ENCODE results near the gene RBM19. TPM values are rescaled to one million over a fixed set of nuclear protein-coding genes. Genes with fewer than 3 reads are reported as not detected.

RBM19 gene
- total RNA-seq, 2 experiments from 2014 or later: 66.9 to 67.7 TPM

- Mint-ChIP-seq H3K27me3 (no peaks in the 10 kb centered on the region), H3K4me3 (no peak overlapping the region), H3K27ac (no peak overlapping the region), H3K4me1 (ENCODE audit: low read depth) (no peaks in the 10 kb centered on the region), H3K9me3 (no peaks in the 10 kb centered on the region), H3K36me3 (ENCODE audit: low read depth) (peaks cover 37% of the 10 kb centered on the region)
- ATAC-seq (no peak), DNase-seq (no peak)
- intact Hi-C loops (cut with micrococcal nuclease): no loop called here
- TF ChIP-seq, protein P1, sequence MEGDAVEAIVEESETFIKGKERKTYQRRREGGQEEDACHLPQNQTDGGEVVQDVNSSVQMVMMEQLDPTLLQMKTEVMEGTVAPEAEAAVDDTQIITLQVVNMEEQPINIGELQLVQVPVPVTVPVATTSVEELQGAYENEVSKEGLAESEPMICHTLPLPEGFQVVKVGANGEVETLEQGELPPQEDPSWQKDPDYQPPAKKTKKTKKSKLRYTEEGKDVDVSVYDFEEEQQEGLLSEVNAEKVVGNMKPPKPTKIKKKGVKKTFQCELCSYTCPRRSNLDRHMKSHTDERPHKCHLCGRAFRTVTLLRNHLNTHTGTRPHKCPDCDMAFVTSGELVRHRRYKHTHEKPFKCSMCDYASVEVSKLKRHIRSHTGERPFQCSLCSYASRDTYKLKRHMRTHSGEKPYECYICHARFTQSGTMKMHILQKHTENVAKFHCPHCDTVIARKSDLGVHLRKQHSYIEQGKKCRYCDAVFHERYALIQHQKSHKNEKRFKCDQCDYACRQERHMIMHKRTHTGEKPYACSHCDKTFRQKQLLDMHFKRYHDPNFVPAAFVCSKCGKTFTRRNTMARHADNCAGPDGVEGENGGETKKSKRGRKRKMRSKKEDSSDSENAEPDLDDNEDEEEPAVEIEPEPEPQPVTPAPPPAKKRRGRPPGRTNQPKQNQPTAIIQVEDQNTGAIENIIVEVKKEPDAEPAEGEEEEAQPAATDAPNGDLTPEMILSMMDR (IDR thresholded peaks at IDR 0.05): no peak
- ChIA-PET POLR2A (interaction anchor here (1.0 kb wide), 1 partner anchor 8 kb away, joined by 3 read pairs; no protein-coding TSS in a partner anchor), CTCF (no interaction called here)
Observed at GRCh38 chr12:113948151-113948914, 17.8 kb downstream of the RBM19 start.

GRCh38 chr12:113946175-113946574 is 19.9 kb downstream of the RBM19 start:
- no peaks in the 10 kb centered on the region for H3K4me1 Mint-ChIP-seq (ENCODE audit: low read depth)
- no peak for DNase-seq
- no peak overlapping the region for H3K4me3 Mint-ChIP-seq
- TF ChIP-seq, protein P1 (IDR thresholded peaks at IDR 0.05): no peak
- ATAC-seq: no peak
- CTCF ChIA-PET: no interaction called here
- H3K27me3 Mint-ChIP-seq: no peaks in the 10 kb centered on the region
- H3K36me3 Mint-ChIP-seq (ENCODE audit: low read depth): peaks cover 51% of the 10 kb centered on the region
- POLR2A ChIA-PET: interaction anchor here (0.9 kb wide), 1 partner anchor 16 kb away, joined by 4 read pairs; no protein-coding TSS in a partner anchor
- no peaks in the 10 kb centered on the region for H3K9me3 Mint-ChIP-seq
- intact Hi-C loops (cut with micrococcal nuclease): no loop called here
- no peak overlapping the region for H3K27ac Mint-ChIP-seq

DNA sequence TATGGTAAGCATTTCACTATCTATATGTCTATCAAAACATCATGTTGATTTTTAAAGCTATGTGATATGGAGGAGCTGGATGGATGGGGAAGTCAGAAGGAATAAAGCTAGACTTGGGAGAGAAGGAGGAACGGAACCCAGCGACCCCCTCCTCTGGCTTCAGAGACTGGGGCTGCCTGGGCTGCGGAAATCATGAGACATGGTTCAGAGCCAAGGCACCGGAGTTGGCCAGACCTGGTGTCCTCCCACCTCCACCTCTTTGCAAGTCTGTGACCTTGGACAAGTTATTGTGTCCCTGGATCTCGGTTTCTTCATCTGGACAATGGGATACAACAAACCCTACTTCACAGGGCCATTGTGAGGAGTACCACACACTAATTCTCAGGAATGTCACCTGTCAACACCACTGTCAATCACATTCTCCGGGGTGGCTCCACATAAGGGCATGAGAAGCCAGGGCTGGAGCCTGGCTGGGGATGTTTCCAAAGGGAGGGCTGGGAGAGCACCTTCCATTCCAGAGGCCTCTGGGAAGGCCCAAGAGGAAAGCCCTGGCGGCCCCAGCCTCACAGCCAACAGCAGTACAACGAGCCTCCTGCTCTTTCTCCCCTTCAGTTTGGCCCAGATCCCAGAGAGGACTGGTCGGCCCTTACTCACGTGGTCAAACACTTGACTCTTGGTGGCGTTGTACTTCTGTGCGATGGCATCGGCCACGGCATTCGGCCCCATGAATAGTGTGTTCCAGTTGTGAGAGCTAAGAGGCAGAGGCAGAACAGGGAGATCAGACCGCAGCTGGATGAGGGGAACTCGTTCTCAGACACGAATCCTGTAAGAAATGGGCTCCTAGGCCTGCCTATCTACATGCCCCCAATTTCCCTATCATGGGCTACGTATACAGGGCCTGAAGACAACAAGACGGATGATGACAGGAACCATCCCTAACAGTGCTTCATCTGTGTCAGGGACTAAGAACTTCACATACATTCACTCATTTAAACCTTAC is 20.7 kb downstream of the RBM19 start:
- ChIA-PET CTCF (no interaction called here), POLR2A (no interaction called here)
- no peaks in the 10 kb centered on the region for H3K9me3 Mint-ChIP-seq
- DNase-seq: no peak
- H3K4me3 Mint-ChIP-seq: no peak overlapping the region
- H3K27me3 Mint-ChIP-seq: no peaks in the 10 kb centered on the region
- TF ChIP-seq, protein P1 (IDR thresholded peaks at IDR 0.05): no peak
- ATAC-seq: no peak
- H3K36me3 Mint-ChIP-seq (ENCODE audit: low read depth): peaks cover 52% of the 10 kb centered on the region
- H3K27ac Mint-ChIP-seq: no peak overlapping the region
- intact Hi-C loops (cut with micrococcal nuclease): no loop called here
- no peaks in the 10 kb centered on the region for H3K4me1 Mint-ChIP-seq (ENCODE audit: low read depth)

GRCh38 chr12:113942209-113942608 is 23.9 kb downstream of the RBM19 start:
- no peaks in the 10 kb centered on the region for H3K4me1 Mint-ChIP-seq (ENCODE audit: low read depth)
- ChIA-PET POLR2A (interaction anchor here (0.6 kb wide), 1 partner anchor 8 kb away, joined by 3 read pairs; no protein-coding TSS in a partner anchor), CTCF (interaction anchor here (1.5 kb wide), 1 partner anchor 24 kb away, joined by 3 read pairs; no protein-coding TSS in a partner anchor)
- DNase-seq: no peak
- no peak overlapping the region for H3K27ac Mint-ChIP-seq
- no peaks in the 10 kb centered on the region for H3K9me3 Mint-ChIP-seq
- H3K4me3 Mint-ChIP-seq: no peak overlapping the region
- no peaks in the 10 kb centered on the region for H3K27me3 Mint-ChIP-seq
- H3K36me3 Mint-ChIP-seq (ENCODE audit: low read depth): peaks cover 44% of the 10 kb centered on the region
- ATAC-seq: no peak
- intact Hi-C loops (cut with micrococcal nuclease): no loop called here
- TF ChIP-seq, protein P1 (IDR thresholded peaks at IDR 0.05): no peak
